Breast epithelium (tissue), 3 donors: ENCODE data around the gene SYTL4.

Source experiments
- CTCF ChIP-seq, 3 donors: fragments of 450-650 bp; IDR thresholded peaks; one replicate each; pipeline ENCODE4 v1.5.1; 2016 to 2017; ENCODE audit warnings: antibody characterized with exemption in 3 of 3, mild to moderate bottlenecking in 3 of 3, moderate library complexity in 3 of 3
- POLR2A ChIP-seq: fragments of 450-650 bp; IDR thresholded peaks from one replicate; pipeline ENCODE4 v1.6.1; 2016; ENCODE audit warnings: antibody characterized with exemption, mild to moderate bottlenecking, moderate library complexity
- POLR2AphosphoS5 ChIP-seq, 3 donors: sonication (generic); formaldehyde crosslinking; IDR thresholded peaks; one replicate each; pipeline ENCODE4 v1.6.1; 2017; ENCODE audit warnings: antibody characterized with exemption in 3 of 3

GRCh38 chrX:100719139-100719538 lies 12.8 kb downstream of the SYTL4 start:
- TF ChIP-seq CTCF (IDR thresholded peaks at IDR 0.05) (no peak), POLR2A (no peak), POLR2AphosphoS5 (IDR thresholded peaks at IDR 0.05) (no peak)
